Stimulated activated CD4-positive, alpha-beta T cell treated with anti-CD3 and anti-CD28 coated beads, Interleukin-4, amount 100 ng/mL, for 24 hours (primary cell): ENCODE results near the gene STAT6.

Experiments
- DNase-seq: peaks from one replicate; pipeline ENCODE4 v3.0.0-alpha.2; 2020

Gene STAT6

DNA sequence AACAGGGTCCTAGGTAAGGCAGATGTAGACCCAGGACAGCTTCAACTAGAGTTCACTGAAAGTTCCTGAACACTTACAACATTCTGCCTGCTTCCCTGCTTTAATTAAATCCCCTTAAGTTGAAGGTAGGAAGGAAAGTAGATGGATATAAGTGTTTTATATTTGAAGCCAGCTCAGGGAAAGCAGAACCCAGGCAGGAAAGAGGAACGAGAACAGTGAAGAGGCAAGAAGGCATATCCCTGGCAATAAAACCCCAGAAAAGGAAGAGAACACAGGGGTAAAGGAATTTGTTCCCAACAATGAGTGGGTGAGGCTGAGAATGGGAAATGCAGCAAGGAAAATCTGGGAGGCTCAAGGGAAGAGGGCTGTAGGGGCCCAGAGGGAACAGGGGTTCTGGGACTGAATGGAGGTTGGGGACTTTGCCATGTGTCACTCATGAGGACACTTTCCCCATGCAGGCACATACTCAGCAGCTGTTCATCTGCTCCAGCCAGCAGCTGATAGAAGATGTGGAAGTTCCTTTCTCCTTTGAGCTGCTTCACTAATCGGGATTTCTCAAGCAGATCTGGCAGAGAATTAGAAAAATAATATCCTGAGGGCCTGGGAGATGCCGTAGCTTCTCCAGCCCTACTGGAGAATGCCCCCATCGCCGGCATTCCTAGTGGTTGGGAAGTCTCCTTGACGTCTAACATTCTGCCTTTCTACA is 64.9 kb downstream of the STAT6 start:
- DNase-seq = no peak
